ENCODE measurements around the gene POC1B.
"Not testable (repeated sequence)": the region's sequence is repeated elsewhere in the genome, so short reads cannot be mapped to it uniquely, and the experiment has no call there.

The POC1B gene

DNA sequence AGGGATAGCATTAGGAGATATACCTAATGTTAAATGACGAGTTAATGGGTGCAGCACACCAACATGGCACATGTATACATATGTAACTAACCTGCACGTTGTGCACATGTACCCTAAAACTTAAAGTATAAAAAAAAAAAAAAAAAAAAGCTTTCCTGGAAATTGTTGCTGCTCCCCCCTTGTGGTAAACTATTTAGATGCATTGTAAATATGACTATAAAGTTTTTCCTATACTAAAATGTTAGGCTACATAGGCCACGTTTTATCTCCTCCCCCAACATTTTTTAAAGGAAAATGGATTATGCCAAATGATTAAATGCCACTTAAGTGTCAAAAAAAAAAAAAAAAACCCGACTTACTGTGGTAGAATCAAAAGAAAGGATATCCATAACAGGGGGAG is 66.6 kb downstream of the POC1B start:
- H3K4me3 ChIP-seq (replicated peaks in 1 of 2; ENCODE audit: low read depth in 2 of 2, low read length in 2 of 2): not testable (repeated sequence)
- peak; percentile 39 to 57 for DNase-seq (ENCODE audit: low read depth in 2 of 2)
- TF ChIP-seq, protein P1, sequence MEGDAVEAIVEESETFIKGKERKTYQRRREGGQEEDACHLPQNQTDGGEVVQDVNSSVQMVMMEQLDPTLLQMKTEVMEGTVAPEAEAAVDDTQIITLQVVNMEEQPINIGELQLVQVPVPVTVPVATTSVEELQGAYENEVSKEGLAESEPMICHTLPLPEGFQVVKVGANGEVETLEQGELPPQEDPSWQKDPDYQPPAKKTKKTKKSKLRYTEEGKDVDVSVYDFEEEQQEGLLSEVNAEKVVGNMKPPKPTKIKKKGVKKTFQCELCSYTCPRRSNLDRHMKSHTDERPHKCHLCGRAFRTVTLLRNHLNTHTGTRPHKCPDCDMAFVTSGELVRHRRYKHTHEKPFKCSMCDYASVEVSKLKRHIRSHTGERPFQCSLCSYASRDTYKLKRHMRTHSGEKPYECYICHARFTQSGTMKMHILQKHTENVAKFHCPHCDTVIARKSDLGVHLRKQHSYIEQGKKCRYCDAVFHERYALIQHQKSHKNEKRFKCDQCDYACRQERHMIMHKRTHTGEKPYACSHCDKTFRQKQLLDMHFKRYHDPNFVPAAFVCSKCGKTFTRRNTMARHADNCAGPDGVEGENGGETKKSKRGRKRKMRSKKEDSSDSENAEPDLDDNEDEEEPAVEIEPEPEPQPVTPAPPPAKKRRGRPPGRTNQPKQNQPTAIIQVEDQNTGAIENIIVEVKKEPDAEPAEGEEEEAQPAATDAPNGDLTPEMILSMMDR (IDR thresholded peaks at IDR 0.05; ENCODE audit: low read depth, low read length): peak; percentile 36

DNA sequence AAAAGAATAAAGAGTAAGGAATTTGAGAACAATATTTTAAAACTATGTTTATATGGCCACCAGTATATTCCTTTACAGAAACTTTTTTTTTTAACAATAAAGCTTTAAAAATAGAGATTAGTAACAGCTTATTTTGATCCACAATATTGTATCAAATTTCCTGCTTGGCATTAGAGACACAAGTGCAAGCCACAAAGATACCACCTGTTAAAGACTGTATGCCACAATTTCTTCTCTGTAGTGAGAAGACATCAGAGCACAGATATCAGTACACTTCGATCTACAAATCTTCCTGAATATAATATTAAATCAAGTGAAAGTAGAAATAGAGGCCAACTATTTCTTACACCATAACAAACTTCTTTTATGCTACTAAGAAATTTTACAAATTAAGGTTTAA is 69.3 kb downstream of the POC1B start:
- TF ChIP-seq, protein P1 (IDR thresholded peaks at IDR 0.05; ENCODE audit: low read depth, low read length): no peak
- DNase-seq (ENCODE audit: low read depth in 2 of 2): no peak
- no peak overlapping the region for H3K4me3 ChIP-seq (replicated peaks in 1 of 2; ENCODE audit: low read depth in 2 of 2, low read length in 2 of 2)

DNA sequence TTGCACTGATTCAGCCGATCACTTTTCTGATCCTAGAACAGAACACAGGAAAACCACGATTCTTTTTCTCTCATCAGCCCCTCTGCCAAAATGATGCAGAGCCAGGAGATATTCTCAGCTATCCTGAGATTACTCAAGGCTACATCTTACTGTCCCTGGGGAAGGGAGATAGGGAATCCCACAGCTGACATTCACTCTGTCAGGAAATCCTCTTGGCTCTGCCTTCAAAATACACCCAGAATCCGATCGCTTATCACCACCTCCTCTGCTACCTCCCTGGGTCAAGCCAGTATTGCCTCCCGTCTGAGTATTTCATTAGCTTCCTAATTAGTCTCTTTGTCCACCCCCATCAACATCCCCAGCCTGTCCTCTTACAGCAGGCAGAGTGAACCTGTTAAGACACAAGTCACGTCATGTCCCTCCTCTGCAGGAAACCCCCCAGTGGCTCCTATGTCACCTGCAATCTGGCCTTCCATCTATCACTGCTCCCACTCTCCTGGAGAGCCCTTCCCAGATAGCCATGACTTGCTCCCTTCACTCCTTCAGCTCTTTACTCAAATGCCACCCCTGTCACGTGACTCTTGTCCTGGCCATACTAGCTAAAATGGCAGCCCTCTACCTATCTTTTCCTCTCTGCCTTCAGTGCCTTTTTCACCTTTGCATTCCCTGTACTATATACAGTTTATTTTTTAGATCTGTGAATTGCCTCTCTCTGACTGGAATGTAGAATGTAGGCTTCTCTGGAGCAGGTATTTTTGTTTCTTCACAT is 71.6 kb downstream of the POC1B start:
- TF ChIP-seq, protein P1 (IDR thresholded peaks at IDR 0.05; ENCODE audit: low read depth, low read length): no peak
- peak; percentile 30 to 65 for DNase-seq (ENCODE audit: low read depth in 2 of 2)
- no peak overlapping the region for H3K4me3 ChIP-seq (replicated peaks in 1 of 2; ENCODE audit: low read depth in 2 of 2, low read length in 2 of 2)

DNA sequence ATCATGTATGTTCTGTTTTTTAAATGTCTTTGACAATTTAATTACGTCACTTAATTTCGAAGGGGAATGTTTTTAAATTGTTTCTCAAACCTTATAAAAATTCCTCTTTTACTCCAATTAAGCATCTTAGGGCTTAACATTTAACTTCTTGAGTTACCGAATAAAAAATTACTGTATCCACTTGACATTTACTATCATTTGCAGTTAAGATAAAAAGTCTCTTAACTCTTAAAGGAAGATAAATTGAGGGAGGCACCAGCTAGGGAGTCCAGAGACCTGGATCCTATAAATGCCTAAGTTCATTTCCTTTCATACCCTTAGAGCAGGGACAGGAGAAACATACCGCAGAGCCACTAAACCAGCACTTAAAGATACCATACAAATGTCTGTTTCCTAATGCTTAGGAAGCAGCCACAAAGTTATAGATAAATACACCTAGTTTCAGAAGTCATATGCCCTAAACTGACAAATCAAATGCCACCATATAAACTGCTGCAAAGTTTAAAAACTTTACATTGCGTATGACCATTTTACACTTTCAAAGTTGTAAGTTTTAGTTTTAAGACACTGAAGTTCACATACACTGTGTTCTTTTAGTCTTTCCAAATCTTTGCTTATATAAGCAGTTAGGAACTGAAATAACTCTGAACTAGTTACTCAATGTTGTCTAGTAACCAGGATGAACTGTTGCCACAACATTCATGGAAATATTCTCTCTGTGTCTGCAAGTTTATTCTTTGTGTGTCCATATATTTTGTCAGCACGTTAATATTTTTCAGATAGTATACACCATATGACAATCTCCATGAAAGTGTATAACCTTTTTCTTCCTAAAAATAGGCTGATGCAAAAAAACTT is 72.5 kb downstream of the POC1B start:
- no peak overlapping the region for H3K4me3 ChIP-seq (replicated peaks in 1 of 2; ENCODE audit: low read depth in 2 of 2, low read length in 2 of 2)
- TF ChIP-seq, protein P1 (IDR thresholded peaks at IDR 0.05; ENCODE audit: low read depth, low read length): no peak
- peak; percentile 87 to 90 for DNase-seq (ENCODE audit: low read depth in 2 of 2)

DNA sequence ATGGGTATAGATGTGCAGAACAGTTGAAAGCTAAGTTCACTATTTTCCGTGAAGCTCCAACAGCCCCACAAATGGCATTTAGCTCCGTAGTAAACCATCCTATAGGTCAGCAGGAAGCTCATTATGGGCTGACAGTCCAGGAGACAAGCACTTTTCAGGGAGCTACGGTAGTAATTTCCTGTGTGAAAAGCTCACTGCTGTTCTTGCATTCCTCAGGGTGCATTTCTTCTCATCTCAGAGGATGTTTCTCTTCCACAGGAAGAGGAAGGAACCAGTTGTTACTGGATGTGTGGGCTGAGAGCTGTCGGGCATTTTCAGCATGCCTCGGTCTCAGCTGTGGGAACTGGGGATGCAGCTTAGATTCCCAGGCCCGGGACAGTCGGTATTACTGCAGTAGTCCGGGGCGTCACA is 74.0 kb downstream of the POC1B start:
- TF ChIP-seq, protein P1 (IDR thresholded peaks at IDR 0.05; ENCODE audit: low read depth, low read length): no peak
- H3K4me3 ChIP-seq (replicated peaks in 1 of 2; ENCODE audit: low read depth in 2 of 2, low read length in 2 of 2): no peak overlapping the region
- DNase-seq (ENCODE audit: low read depth in 2 of 2): peak; percentile 89 to 90

DNA sequence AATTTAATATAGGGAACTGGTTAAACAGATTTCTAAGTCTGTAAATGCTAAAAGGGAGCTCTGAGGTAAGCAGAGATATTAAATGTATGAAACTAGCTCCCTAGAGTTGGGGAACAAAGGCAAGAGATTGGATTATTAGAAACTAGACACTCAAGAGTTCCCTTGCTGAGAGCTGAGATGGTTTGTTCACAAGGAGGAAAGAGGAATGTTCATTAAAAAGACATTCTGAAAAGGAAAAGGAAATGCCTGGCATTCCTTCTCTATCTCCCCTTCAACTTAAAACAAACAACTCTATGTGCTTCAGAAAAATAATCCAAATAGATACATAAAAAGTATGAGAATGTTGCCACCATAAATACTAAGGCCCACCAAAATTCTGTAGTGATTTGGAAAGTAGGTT is 74.9 kb downstream of the POC1B start:
- DNase-seq (ENCODE audit: low read depth in 2 of 2): peak; percentile 88

More for the DNA sequence above, 74.9 kb downstream of the POC1B start:
- H3K4me3 ChIP-seq (replicated peaks in 1 of 2; ENCODE audit: low read depth in 2 of 2, low read length in 2 of 2): no peak overlapping the region
- TF ChIP-seq, protein P1 (IDR thresholded peaks at IDR 0.05; ENCODE audit: low read depth, low read length): no peak

Measured in cardiac fibroblast (primary cell).